22Rv1 (cell line): ENCODE data around the gene RAB7B.

ENCODE experiments used
- CTCF ChIP-seq: fragments of 450-650 bp; IDR thresholded peaks from 2 replicates; pipeline ENCODE4 v1.5.1; 2017; ENCODE audit warnings: mild to moderate bottlenecking
- ZFX ChIP-seq: fragments of 450-650 bp; IDR thresholded peaks from 2 replicates; pipeline ENCODE4 v1.6.1; 2017; ENCODE audit warnings: antibody characterized with exemption, borderline replicate concordance

GRCh38 chr1:205993068-205993467 lies 10.1 kb downstream of the RAB7B start:
- no peak for TF ChIP-seq CTCF
- no peak for TF ChIP-seq ZFX
